Activated T-cell treated with anti-CD3 and anti-CD28 coated beads, Interleukin-2, amount 50 U/mL, for 72 hours (primary cell): ENCODE measurements around the gene WDR1. TPM values are rescaled to one million over a fixed set of nuclear protein-coding genes. Genes with fewer than 3 reads are reported as not detected.

ENCODE experiments used
- ATAC-seq, 2 donors: fragments of 150-1000 bp; cut with Tn5 transposase; replicated peaks in 1 of 2; 2 replicates each; pipeline ENCODE4 v1.10.0; 2021; ENCODE audit warnings: moderate library complexity in 2 of 2, mild to moderate bottlenecking in 1 of 2
- DNase-seq, 2 donors: peaks; one replicate each; pipeline ENCODE4 v3.0.0; 2021 to 2022; ENCODE audit warnings: mixed read lengths in 1 of 2
- H3K27ac Mint-ChIP-seq: one replicate; pipeline ENCODE4 v1.8.0; 2022; ENCODE audit warnings: mild to moderate bottlenecking, moderate library complexity, mixed read lengths
- H3K27me3 Mint-ChIP-seq: one replicate; pipeline ENCODE4 v1.8.0; 2022; ENCODE audit warnings: low read depth, mixed read lengths
- H3K36me3 Mint-ChIP-seq, 2 donors: one replicate each; pipeline ENCODE4 v1.8.0; 2022; ENCODE audit warnings: mixed read lengths in 2 of 2, mild to moderate bottlenecking in 1 of 2; ENCODE audit not compliant: insufficient read depth in 2 of 2
- H3K4me1 Mint-ChIP-seq: one replicate; pipeline ENCODE4 v1.8.0; 2022; ENCODE audit warnings: low read depth, mixed read lengths
- H3K4me3 Mint-ChIP-seq, 2 donors: one replicate each; pipeline ENCODE4 v1.8.0; 2022; ENCODE audit warnings: mild to moderate bottlenecking in 2 of 2, mixed read lengths in 2 of 2, moderate library complexity in 2 of 2
- H3K9me3 Mint-ChIP-seq, 2 donors: one replicate each; pipeline ENCODE4 v1.8.0; 2022; ENCODE audit warnings: mixed read lengths in 2 of 2
- total RNA-seq, 2 donors: library from RNA; stranded (reverse); gene quantifications; one replicate each; pipeline ENCODE4 v1.2.3, GENCODE V29; 2022

The WDR1 gene
- total RNA-seq, 2 donors from 2014 or later, result 304 to 326 TPM

- H3K4me1 Mint-ChIP-seq, result no peaks in the 10 kb centered on the region
- no peaks in the 10 kb centered on the region for H3K27me3 Mint-ChIP-seq
- H3K9me3 Mint-ChIP-seq, result peaks cover 0 to 6% of the 10 kb centered on the region in 2 donors
- ATAC-seq, result no peak
- H3K4me3 Mint-ChIP-seq, result no peak overlapping the region
- DNase-seq, result no peak
- peaks cover 0 to 2% of the 10 kb centered on the region in 2 donors for H3K36me3 Mint-ChIP-seq
- no peak overlapping the region for H3K27ac Mint-ChIP-seq
Observed at GRCh38 chr4:10051517-10052135, 65.0 kb downstream of the WDR1 start.

GRCh38 chr4:10050721-10051120 lies 65.9 kb downstream of the WDR1 start:
- Mint-ChIP-seq H3K4me3 (no peak overlapping the region), H3K9me3 (peaks cover 0 to 6% of the 10 kb centered on the region in 2 donors), H3K4me1 (no peaks in the 10 kb centered on the region), H3K27ac (no peak overlapping the region), H3K27me3 (no peaks in the 10 kb centered on the region), H3K36me3 (peaks cover 0 to 2% of the 10 kb centered on the region in 2 donors)
- DNase-seq, result no peak
- no peak for ATAC-seq

GRCh38 chr4:10050261-10050661 lies 66.3 kb downstream of the WDR1 start:
- no peak overlapping the region for H3K4me3 Mint-ChIP-seq
- no peak for DNase-seq
- peaks cover 0 to 2% of the 10 kb centered on the region in 2 donors for H3K36me3 Mint-ChIP-seq

GRCh38 chr4:10048941-10049697 lies 67.5 kb downstream of the WDR1 start:
- DNase-seq (no peak), ATAC-seq (no peak)
- Mint-ChIP-seq H3K27ac (no peak overlapping the region), H3K36me3 (peaks cover 3 to 4% of the 10 kb centered on the region in 2 donors), H3K4me1 (no peaks in the 10 kb centered on the region), H3K27me3 (no peaks in the 10 kb centered on the region), H3K9me3 (peaks cover 2 to 7% of the 10 kb centered on the region in 2 donors), H3K4me3 (no peak overlapping the region)

More at GRCh38 chr4:10050261-10050661, 66.3 kb downstream of the WDR1 start:
- peaks cover 0 to 6% of the 10 kb centered on the region in 2 donors for H3K9me3 Mint-ChIP-seq
- H3K27ac Mint-ChIP-seq, result no peak overlapping the region
- ATAC-seq, result no peak
- H3K4me1 Mint-ChIP-seq, result no peaks in the 10 kb centered on the region
- no peaks in the 10 kb centered on the region for H3K27me3 Mint-ChIP-seq

- peaks cover 3 to 6% of the 10 kb centered on the region in 2 donors for H3K36me3 Mint-ChIP-seq
- DNase-seq (no peak), ATAC-seq (no peak)
- H3K9me3 Mint-ChIP-seq, result peaks cover 2 to 10% of the 10 kb centered on the region in 2 donors
- H3K27ac Mint-ChIP-seq, result no peak overlapping the region
- H3K4me3 Mint-ChIP-seq, result no peak overlapping the region
- no peaks in the 10 kb centered on the region for H3K4me1 Mint-ChIP-seq
- no peaks in the 10 kb centered on the region for H3K27me3 Mint-ChIP-seq
Observed at GRCh38 chr4:10047967-10048366, 68.6 kb downstream of the WDR1 start.

GRCh38 chr4:10046471-10046870 lies 70.1 kb downstream of the WDR1 start:
- Mint-ChIP-seq H3K9me3 (peaks cover 9 to 19% of the 10 kb centered on the region in 2 donors), H3K4me1 (no peaks in the 10 kb centered on the region), H3K4me3 (no peak overlapping the region), H3K27ac (no peak overlapping the region), H3K27me3 (no peaks in the 10 kb centered on the region), H3K36me3 (peaks cover 11 to 15% of the 10 kb centered on the region in 2 donors)
- no peak for ATAC-seq
- DNase-seq, result no peak

- H3K4me3 Mint-ChIP-seq, result no peak overlapping the region
- DNase-seq (no peak), ATAC-seq (no peak)
- H3K27ac Mint-ChIP-seq, result no peak overlapping the region
- H3K9me3 Mint-ChIP-seq, result peaks cover 9 to 19% of the 10 kb centered on the region in 2 donors
- no peaks in the 10 kb centered on the region for H3K4me1 Mint-ChIP-seq
- H3K36me3 Mint-ChIP-seq, result peaks cover 11 to 15% of the 10 kb centered on the region in 2 donors
- no peaks in the 10 kb centered on the region for H3K27me3 Mint-ChIP-seq
Observed at GRCh38 chr4:10045481-10045880, 71.1 kb downstream of the WDR1 start.

GRCh38 chr4:10041036-10041435 lies 75.6 kb downstream of the WDR1 start:
- Mint-ChIP-seq H3K9me3 (peaks cover 9 to 13% of the 10 kb centered on the region in 2 donors), H3K4me1 (no peaks in the 10 kb centered on the region)

GRCh38 chr4:10040049-10040892 lies 76.3 kb downstream of the WDR1 start:
- Mint-ChIP-seq H3K27ac (no peak overlapping the region), H3K4me3 (no peak overlapping the region), H3K4me1 (no peaks in the 10 kb centered on the region), H3K27me3 (no peaks in the 10 kb centered on the region), H3K9me3 (peaks cover 9 to 13% of the 10 kb centered on the region in 2 donors), H3K36me3 (peaks cover 11 to 13% of the 10 kb centered on the region in 2 donors)
- ATAC-seq, result no peak
- no peak for DNase-seq

More at GRCh38 chr4:10041036-10041435, 75.6 kb downstream of the WDR1 start:
- H3K27me3 Mint-ChIP-seq, result no peaks in the 10 kb centered on the region
- ATAC-seq (no peak), DNase-seq (no peak)
- H3K4me3 Mint-ChIP-seq, result no peak overlapping the region
- no peak overlapping the region for H3K27ac Mint-ChIP-seq
- H3K36me3 Mint-ChIP-seq, result peaks cover 11 to 13% of the 10 kb centered on the region in 2 donors

- Mint-ChIP-seq H3K4me3 (no peak overlapping the region), H3K4me1 (peaks cover 15% of the 10 kb centered on the region), H3K36me3 (no peaks in the 10 kb centered on the region), H3K27ac (no peak overlapping the region), H3K27me3 (no peaks in the 10 kb centered on the region), H3K9me3 (no peaks in the 10 kb centered on the region)
- DNase-seq, result no peak
- ATAC-seq, result no peak
Observed at GRCh38 chr4:10036807-10037342, 79.7 kb downstream of the WDR1 start.

- H3K27ac Mint-ChIP-seq, result no peak overlapping the region
- H3K9me3 Mint-ChIP-seq, result no peaks in the 10 kb centered on the region
- no peak overlapping the region for H3K4me3 Mint-ChIP-seq
- H3K27me3 Mint-ChIP-seq, result no peaks in the 10 kb centered on the region
- peaks cover 15% of the 10 kb centered on the region for H3K4me1 Mint-ChIP-seq
- no peaks in the 10 kb centered on the region for H3K36me3 Mint-ChIP-seq
- DNase-seq (no peak), ATAC-seq (no peak)
Observed at GRCh38 chr4:10035130-10035529, 81.5 kb downstream of the WDR1 start.

- Mint-ChIP-seq H3K4me1 (peaks cover 15% of the 10 kb centered on the region), H3K9me3 (no peaks in the 10 kb centered on the region), H3K27me3 (no peaks in the 10 kb centered on the region), H3K4me3 (no peak overlapping the region), H3K36me3 (no peaks in the 10 kb centered on the region), H3K27ac (no peak overlapping the region)
- no peak for ATAC-seq
- no peak for DNase-seq
Observed at GRCh38 chr4:10034612-10035104, 81.9 kb downstream of the WDR1 start.
